NOMO-1 (cell line): ENCODE results near the gene SHC1.
A peak's percentile ranks its signal among the peaks of the same experiment; 100 is the strongest.

Source experiments
- DNase-seq, 2 experiments: peaks; one replicate each; lab custom pipeline; 2025; ENCODE audit not compliant: unreplicated experiment in 2 of 2; lab: John Stamatoyannopoulos, UW

SHC1 gene

GRCh38 chr1:155009221-155009711 lies 38.7 kb upstream of the SHC1 start:
- DNase-seq: no peak

GRCh38 chr1:155008015-155008941 lies 37.7 kb upstream of the SHC1 start:
- DNase-seq: peak; percentile 44 to 64

- no peak for DNase-seq
Measured at GRCh38 chr1:155007251-155007828, 36.8 kb upstream of the SHC1 start.

- DNase-seq: peak; percentile 41 to 75
Measured at GRCh38 chr1:155006601-155007101, 36.1 kb upstream of the SHC1 start.

GRCh38 chr1:155005076-155006011 lies 34.8 kb upstream of the SHC1 start:
- DNase-seq: no peak

GRCh38 chr1:155004352-155005075 lies 34.0 kb upstream of the SHC1 start:
- DNase-seq: no peak

- DNase-seq: no peak
Measured at GRCh38 chr1:155003766-155004351, 33.3 kb upstream of the SHC1 start.

GRCh38 chr1:155003227-155003765 lies 32.7 kb upstream of the SHC1 start:
- DNase-seq: no peak

GRCh38 chr1:155002464-155003226 lies 32.1 kb upstream of the SHC1 start, which contains the start of gene ZBTB7B:
ZBTB7B (plus strand) TSS chr1:155002802; CDS start chr1:155014661, 11,859 bp downstream.
- DNase-seq: peak in 1 of 2 experiments; percentile 77

- peak; percentile 98 to 100 for DNase-seq
Measured at GRCh38 chr1:155001675-155002463, 31.3 kb upstream of the SHC1 start.

GRCh38 chr1:155001425-155001674 lies 30.8 kb upstream of the SHC1 start:
- no peak for DNase-seq

GRCh38 chr1:155000726-155001424 lies 30.3 kb upstream of the SHC1 start:
- peak; percentile 82 to 87 for DNase-seq

- DNase-seq: no peak
Measured at GRCh38 chr1:155000411-155000725, 29.8 kb upstream of the SHC1 start.

GRCh38 chr1:154999571-155000410 lies 29.2 kb upstream of the SHC1 start:
- peak in 1 of 2 experiments; percentile 26 for DNase-seq

GRCh38 chr1:154998818-154999570 lies 28.4 kb upstream of the SHC1 start:
- peak; percentile 50 to 60 for DNase-seq

- no peak for DNase-seq
Measured at GRCh38 chr1:154998201-154998780, 27.7 kb upstream of the SHC1 start.
